Measurements from ENCODE around the gene ZBTB34. TPM values are rescaled to one million over a fixed set of nuclear protein-coding genes. Genes with fewer than 3 reads are reported as not detected.
"Not testable (repeated sequence)": the region's sequence is repeated elsewhere in the genome, so short reads cannot be mapped to it uniquely, and the experiment has no call there.

Gene ZBTB34
- total RNA-seq, 6 donors from 2014 or later = 9.5 to 21.3 (median 13.5) TPM

DNA sequence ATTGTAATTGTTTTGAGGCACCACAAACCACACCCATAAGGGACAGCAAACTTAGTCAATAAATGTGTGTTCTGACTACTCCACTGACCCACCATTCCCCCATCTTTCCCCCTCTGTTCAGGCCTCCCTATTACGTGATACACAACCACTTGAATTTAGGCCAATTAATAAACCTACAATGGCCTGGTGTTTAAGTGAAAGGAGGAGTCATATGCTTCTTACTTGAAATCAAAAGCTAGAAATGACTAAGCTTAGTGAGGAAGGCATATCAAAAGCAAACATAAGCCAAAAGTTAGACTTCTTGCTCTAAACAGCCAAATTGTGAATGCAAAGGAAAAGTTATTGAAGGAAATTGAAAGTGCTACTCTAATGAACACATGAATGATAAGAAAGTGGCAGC, 41.0 kb upstream of the ZBTB34 start:
- Histone ChIP-seq H3K36me3 (peaks cover 8 to 38% (median 10%) of the 10 kb centered on the region in 4 donors), H3K4me1 (no peaks in the 10 kb centered on the region), H3K4me3 (no peak overlapping the region), H3K9me3 (peaks cover 5 to 22% (median 18%) of the 10 kb centered on the region in 4 donors), H3K27ac (no peak overlapping the region), H3K27me3 (no peaks in the 10 kb centered on the region)
- no peak for ATAC-seq (ENCODE audit: low FRiP score in 2 of 2)
- WGBS, 2 donors = 79 to 90% methylated on average over 1 of the region's 1 CpG
- no peak for DNase-seq
- TF ChIP-seq POLR2A (IDR thresholded peaks at IDR 0.05) (no peak), POLR2AphosphoS5 (IDR thresholded peaks at IDR 0.05) (no peak), EP300 (IDR thresholded peaks at IDR 0.05) (no peak)
- TF ChIP-seq, protein P1, sequence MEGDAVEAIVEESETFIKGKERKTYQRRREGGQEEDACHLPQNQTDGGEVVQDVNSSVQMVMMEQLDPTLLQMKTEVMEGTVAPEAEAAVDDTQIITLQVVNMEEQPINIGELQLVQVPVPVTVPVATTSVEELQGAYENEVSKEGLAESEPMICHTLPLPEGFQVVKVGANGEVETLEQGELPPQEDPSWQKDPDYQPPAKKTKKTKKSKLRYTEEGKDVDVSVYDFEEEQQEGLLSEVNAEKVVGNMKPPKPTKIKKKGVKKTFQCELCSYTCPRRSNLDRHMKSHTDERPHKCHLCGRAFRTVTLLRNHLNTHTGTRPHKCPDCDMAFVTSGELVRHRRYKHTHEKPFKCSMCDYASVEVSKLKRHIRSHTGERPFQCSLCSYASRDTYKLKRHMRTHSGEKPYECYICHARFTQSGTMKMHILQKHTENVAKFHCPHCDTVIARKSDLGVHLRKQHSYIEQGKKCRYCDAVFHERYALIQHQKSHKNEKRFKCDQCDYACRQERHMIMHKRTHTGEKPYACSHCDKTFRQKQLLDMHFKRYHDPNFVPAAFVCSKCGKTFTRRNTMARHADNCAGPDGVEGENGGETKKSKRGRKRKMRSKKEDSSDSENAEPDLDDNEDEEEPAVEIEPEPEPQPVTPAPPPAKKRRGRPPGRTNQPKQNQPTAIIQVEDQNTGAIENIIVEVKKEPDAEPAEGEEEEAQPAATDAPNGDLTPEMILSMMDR (IDR thresholded peaks at IDR 0.05) = no peak

DNA sequence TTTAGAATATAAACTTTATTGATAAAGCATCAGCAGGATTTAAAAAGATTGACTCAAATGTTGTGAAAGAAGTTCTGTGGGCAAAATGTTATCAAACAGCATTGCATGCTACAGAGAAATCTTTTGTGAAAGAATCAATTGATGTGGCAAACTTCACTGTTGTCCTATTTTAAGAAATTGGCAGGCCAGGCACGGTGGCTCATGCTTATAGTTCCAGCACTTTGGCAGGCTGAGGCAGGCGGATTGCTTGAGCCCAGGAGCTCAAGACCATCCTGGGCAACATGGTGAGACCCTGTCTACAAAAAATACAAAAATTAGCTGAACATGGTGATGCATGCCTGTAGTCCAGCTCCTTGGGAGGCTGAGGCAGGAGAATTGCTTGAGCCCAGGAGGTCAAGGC, 38.2 kb upstream of the ZBTB34 start:
- Histone ChIP-seq H3K36me3 (peaks cover 8 to 33% (median 11%) of the 10 kb centered on the region in 4 donors), H3K27ac (no peak overlapping the region), H3K27me3 (no peaks in the 10 kb centered on the region), H3K9me3 (peaks cover 5 to 18% (median 13%) of the 10 kb centered on the region in 4 donors), H3K4me1 (no peaks in the 10 kb centered on the region), H3K4me3 (no peak overlapping the region)
- TF ChIP-seq EP300 (IDR thresholded peaks at IDR 0.05) (no peak), POLR2A (IDR thresholded peaks at IDR 0.05) (no peak), POLR2AphosphoS5 (IDR thresholded peaks at IDR 0.05) (no peak)
- TF ChIP-seq, protein P1 (IDR thresholded peaks at IDR 0.05) = no peak
- DNase-seq = no peak
- 80 to 87% methylated on average over 2 of the region's 2 CpGs for WGBS, 2 donors
- ATAC-seq (ENCODE audit: low FRiP score in 2 of 2) = no peak

DNA sequence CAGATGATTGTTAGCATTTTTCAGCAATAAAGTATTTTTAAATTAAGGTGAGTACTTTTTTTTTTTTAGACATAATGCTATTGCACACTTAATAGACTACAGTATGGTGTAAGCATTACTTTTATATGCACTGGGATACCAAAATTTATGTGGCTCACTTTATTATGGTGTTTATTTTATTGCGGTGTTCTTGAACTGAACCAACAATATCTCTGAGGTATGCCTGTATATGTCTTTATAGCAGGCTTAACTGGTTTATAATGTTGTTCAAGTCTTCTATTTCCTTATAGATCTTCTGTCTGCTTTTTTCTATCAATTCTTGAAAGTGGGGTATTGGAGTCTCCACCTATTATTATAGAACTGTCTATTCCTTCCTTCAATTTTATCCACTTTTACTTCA, 37.6 kb upstream of the ZBTB34 start:
- H3K9me3 ChIP-seq = peaks cover 5 to 16% (median 12%) of the 10 kb centered on the region in 4 donors
- TF ChIP-seq POLR2A (IDR thresholded peaks at IDR 0.05) = no peak
- TF ChIP-seq POLR2AphosphoS5 (IDR thresholded peaks at IDR 0.05) = no peak
- TF ChIP-seq EP300 (IDR thresholded peaks at IDR 0.05) = no peak
- TF ChIP-seq, protein P1 (IDR thresholded peaks at IDR 0.05) = no peak
- DNase-seq = no peak
- no peaks in the 10 kb centered on the region for H3K27me3 ChIP-seq
- WGBS, 2 donors = 96 to 97% methylated on average over 1 of the region's 1 CpG
- H3K36me3 ChIP-seq = peaks cover 8 to 30% (median 14%) of the 10 kb centered on the region in 4 donors
- no peak overlapping the region for H3K4me3 ChIP-seq
- no peak overlapping the region for H3K27ac ChIP-seq
- no peak for ATAC-seq (ENCODE audit: low FRiP score in 2 of 2)
- H3K4me1 ChIP-seq = no peaks in the 10 kb centered on the region

DNA sequence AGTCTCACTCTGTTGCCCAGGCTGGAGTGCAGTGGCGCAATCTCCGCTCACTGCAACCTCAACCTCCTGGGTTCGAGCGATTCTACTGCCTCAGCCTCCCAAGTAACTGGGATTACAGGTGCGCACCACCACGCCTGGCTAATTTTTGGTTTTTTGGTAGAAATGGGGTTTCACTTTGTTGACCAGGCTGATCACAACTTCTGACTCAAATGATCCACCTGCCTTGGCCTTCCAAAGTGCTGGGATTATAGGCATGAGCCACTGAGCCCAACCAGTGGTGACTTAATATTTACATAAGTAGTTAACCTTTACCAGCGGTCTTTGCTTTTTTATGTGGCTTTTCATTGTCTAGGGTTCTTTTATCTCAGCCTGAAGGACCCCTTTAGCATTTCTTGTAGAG, 36.4 kb upstream of the ZBTB34 start:
- not testable (repeated sequence) for H3K4me1 ChIP-seq; ATAC-seq (ENCODE audit: low FRiP score in 2 of 2); DNase-seq; H3K9me3 ChIP-seq; H3K27me3 ChIP-seq; H3K4me3 ChIP-seq; H3K27ac ChIP-seq
- H3K36me3 ChIP-seq = peaks cover 0 to 21% (median 12%) of the 10 kb centered on the region in 4 donors
- WGBS, 2 donors = 94 to 99% methylated on average over 7 of the region's 7 CpGs

DNA sequence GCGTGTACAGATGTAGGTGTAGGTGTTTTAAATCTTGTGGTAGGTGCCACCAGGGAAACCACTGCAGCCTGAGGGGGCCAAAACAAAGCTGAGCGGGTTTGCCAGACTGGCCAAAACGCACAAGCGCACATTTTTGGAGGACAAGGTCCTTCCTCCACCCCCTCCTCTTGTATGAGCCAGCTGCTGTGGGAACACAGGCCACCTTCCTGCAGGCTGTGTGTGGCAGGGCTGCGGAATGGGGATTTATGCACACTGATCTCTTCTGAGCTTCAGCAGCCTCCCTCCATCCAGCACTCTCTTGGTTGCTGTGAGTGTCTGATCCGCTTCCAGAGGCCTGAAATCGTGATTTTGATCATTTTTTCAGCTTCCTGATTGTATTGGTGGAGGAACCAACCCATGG, 33.2 kb upstream of the ZBTB34 start:
- DNase-seq (no peak), ATAC-seq (ENCODE audit: low FRiP score in 2 of 2) (no peak)
- H3K27ac ChIP-seq = no peak overlapping the region
- no peaks in the 10 kb centered on the region for H3K4me1 ChIP-seq
- no peak overlapping the region for H3K4me3 ChIP-seq
- H3K27me3 ChIP-seq = no peaks in the 10 kb centered on the region
- no peak for TF ChIP-seq EP300 (IDR thresholded peaks at IDR 0.05)
- no peak for TF ChIP-seq POLR2AphosphoS5 (IDR thresholded peaks at IDR 0.05)
- TF ChIP-seq, protein P1 (IDR thresholded peaks at IDR 0.05) = no peak
- no peak for TF ChIP-seq POLR2A (IDR thresholded peaks at IDR 0.05)
- H3K9me3 ChIP-seq = no peaks in the 10 kb centered on the region
- peaks cover 0 to 33% (median 16%) of the 10 kb centered on the region in 4 donors for H3K36me3 ChIP-seq
- 93% methylated on average over 7 of the region's 7 CpGs for WGBS, 2 donors
